Keratinocyte (primary cell): Measurements from ENCODE around the gene PTGR3. TPM values are rescaled to one million over a fixed set of nuclear protein-coding genes. Genes with fewer than 3 reads are reported as not detected.

ENCODE experiments used
- DNase-seq: peaks from one replicate; pipeline ENCODE4 v3.0.0-alpha.2; 2011; ENCODE audit warnings: low read depth, missing footprints, low spot score
- FAIRE-seq: peaks from 2 replicates; lab custom pipeline; 2011; peaks lifted over from hg19 to GRCh38; lab: Jason Lieb, UNC
- H2AFZ ChIP-seq: 2 replicates; pipeline ENCODE4 v1.6.0; 2012; ENCODE audit warnings: low read length, control low read depth, inconsistent platforms; ENCODE audit not compliant: control insufficient read depth
- H3K27ac ChIP-seq: 2 replicates; pipeline ENCODE4 v1.5.1; 2011; ENCODE audit warnings: low read length; ENCODE audit not compliant: control insufficient read depth, insufficient read depth
- H3K27me3 ChIP-seq: 3 replicates; pipeline ENCODE4 v1.6.0; 2011; ENCODE audit warnings: low read length; ENCODE audit not compliant: control insufficient read depth, insufficient read depth; ENCODE audit errors: extremely low read depth
- H3K36me3 ChIP-seq, 2 experiments: 2 replicates in 1 of 2; 3 replicates in 1 of 2; pipeline ENCODE4 v1.5.1; 2011; ENCODE audit warnings: low read length in 2 of 2, mild to moderate bottlenecking in 1 of 2; ENCODE audit not compliant: control insufficient read depth in 2 of 2, insufficient read depth in 2 of 2; ENCODE audit errors: extremely low read depth in 1 of 2
- H3K4me1 ChIP-seq: 3 replicates; pipeline ENCODE4 v1.5.1; 2011; ENCODE audit warnings: low read length; ENCODE audit not compliant: control insufficient read depth, insufficient read depth; ENCODE audit errors: extremely low read depth
- H3K4me2 ChIP-seq: 3 replicates; pipeline ENCODE4 v1.6.0; 2011; ENCODE audit warnings: low read depth, low read length; ENCODE audit not compliant: control insufficient read depth, insufficient read depth; ENCODE audit errors: extremely low read depth
- H3K4me3 ChIP-seq, 3 experiments: fragments of 200-600 bp in 1 of 3; sonication (generic) in 1 of 3; 2 replicates in 2 of 3; 3 replicates in 1 of 3; pipeline ENCODE4 v1.5.1; 2011 to 2016; ENCODE audit warnings: low read length in 3 of 3, mild to moderate bottlenecking in 3 of 3, control low read depth in 2 of 3, inconsistent platforms in 1 of 3, low read depth in 1 of 3, mixed read lengths in 1 of 3, mixed run types in 1 of 3, moderate library complexity in 1 of 3; ENCODE audit not compliant: control insufficient read depth in 2 of 3, insufficient read depth in 2 of 3; ENCODE audit errors: extremely low read depth in 1 of 3
- H3K79me2 ChIP-seq: 2 replicates; pipeline ENCODE4 v1.6.0; 2012; ENCODE audit warnings: low read length; ENCODE audit not compliant: control insufficient read depth, insufficient read depth
- H3K9ac ChIP-seq: 3 replicates; pipeline ENCODE4 v1.6.0; 2011; ENCODE audit warnings: low read length; ENCODE audit not compliant: control insufficient read depth, insufficient read depth; ENCODE audit errors: extremely low read depth
- H3K9me1 ChIP-seq: 3 replicates; pipeline ENCODE4 v1.6.0; 2011; ENCODE audit warnings: low read length; ENCODE audit not compliant: control insufficient read depth, insufficient read depth; ENCODE audit errors: extremely low read depth
- H3K9me3 ChIP-seq: 2 replicates; pipeline ENCODE4 v1.5.1; 2012; ENCODE audit warnings: low read depth, low read length; ENCODE audit not compliant: control insufficient read depth
- H4K20me1 ChIP-seq: 3 replicates; pipeline ENCODE4 v1.6.0; 2011; ENCODE audit warnings: low read length; ENCODE audit not compliant: control insufficient read depth, insufficient read depth; ENCODE audit errors: extremely low read depth
- CTCF ChIP-seq, 3 experiments: IDR thresholded peaks in 1 of 3; conservative IDR thresholded peaks in 1 of 3; optimal IDR thresholded peaks in 1 of 3; 2 replicates in 2 of 3; 3 replicates in 1 of 3; pipeline versions ENCODE3 to v1.5.1; 2011; ENCODE audit warnings: low read length in 3 of 3, mild to moderate bottlenecking in 3 of 3, moderate library complexity in 2 of 3, control low read depth in 1 of 3, inconsistent platforms in 1 of 3; ENCODE audit not compliant: insufficient read depth in 2 of 3; ENCODE audit errors: extremely low read depth in 1 of 3
- EZH2 ChIP-seq: IDR thresholded peaks from one replicate; pipeline ENCODE4 v1.6.1; 2012; ENCODE audit warnings: inconsistent platforms, mild to moderate bottlenecking, low read length, moderate library complexity
- dilution Hi-C: fragments of 300-500 bp; cut with MboI; formaldehyde crosslinking; loops from one replicate; pipeline ENCODE4 v1.7.0; 2020; ENCODE audit warnings: low sequenced_read_pairs; ENCODE audit not compliant: extremely low pct_ligation_motif_present
- polyA plus RNA-seq, 5 experiments: library from polyadenylated mRNA; depleted of rRNA in 3 of 5; stranded (reverse) in 3 of 5; stranded (forward) in 1 of 5; unstranded in 1 of 5; fragments of >200 nt; gene quantifications; 1 replicate in 1 of 5; 2 replicates in 3 of 5; 3 replicates in 1 of 5; pipeline versions ENCODE4 v1.2.1 to v1.2.3, GENCODE V29; 2011 to 2012; ENCODE audit warnings: missing spikeins in 2 of 5, low read depth in 1 of 5, low replicate concordance in 1 of 5

The PTGR3 gene
- polyA plus RNA-seq, 1 donor (not counting 4 experiments of a cell fraction or from before 2014, with no cell fraction given): 25.2 TPM

- Histone ChIP-seq H3K9ac (peak overlapping the region; percentile 81), H3K9me3 (no peaks in the 10 kb centered on the region), H4K20me1 (no peaks in the 10 kb centered on the region), H3K27ac (peak overlapping the region; percentile 82), H3K79me2 (peaks cover 25% of the 10 kb centered on the region), H3K4me1 (peaks cover 19% of the 10 kb centered on the region), H3K36me3 (no peaks in the 10 kb centered on the region), H3K4me2 (peak overlapping the region; percentile 78), H3K27me3 (no peaks in the 10 kb centered on the region), H3K4me3 (peak overlapping the region; percentile 74 to 91 (median 85)), H3K9me1 (no peaks in the 10 kb centered on the region), H2AFZ (peak overlapping the region; percentile 86)
- dilution Hi-C loops: no loop called here
- no peak for FAIRE-seq
- no peak for DNase-seq
- TF ChIP-seq EZH2: no peak
- TF ChIP-seq CTCF (optimal IDR thresholded peaks at IDR 0.05 in 1 of 3, IDR thresholded peaks at IDR 0.05 in 1 of 3, conservative IDR thresholded peaks at IDR 0.05 in 1 of 3; ENCODE audit: extremely low read depth in 1 of 3, insufficient read depth in 2 of 3, low read length in 3 of 3): no peak
These were observed 2.2 kb upstream of the PTGR3 start for GRCh38 chr18:75211002-75211621.

GRCh38 chr18:75210274-75211001, 1.5 kb upstream of the PTGR3 start, which contains the start of gene TSHZ1:
TSS of gene TSHZ1 (plus strand) at chr18:75210797. CDS start at chr18:75211877, 1,080 bp downstream.
- dilution Hi-C loops: no loop called here
- peak within 1 kb of the TSS; percentile 74 to 91 (median 85) for H3K4me3 ChIP-seq
- peaks cover 32% of the 10 kb centered on the region for H3K79me2 ChIP-seq
- H3K4me1 ChIP-seq: peaks cover 19% of the 10 kb centered on the region
- TF ChIP-seq CTCF (optimal IDR thresholded peaks at IDR 0.05 in 1 of 3, IDR thresholded peaks at IDR 0.05 in 1 of 3, conservative IDR thresholded peaks at IDR 0.05 in 1 of 3; ENCODE audit: extremely low read depth in 1 of 3, insufficient read depth in 2 of 3, low read length in 3 of 3): no peak
- no peak for TF ChIP-seq EZH2
- FAIRE-seq: peak; percentile 87
- H3K9me3 ChIP-seq: no peaks in the 10 kb centered on the region
- no peaks in the 10 kb centered on the region for H3K27me3 ChIP-seq
- no peaks in the 10 kb centered on the region for H3K9me1 ChIP-seq
- H3K27ac ChIP-seq: peak within 1 kb of the TSS; percentile 82
- peak within 1 kb of the TSS; percentile 78 for H3K4me2 ChIP-seq
- H2AFZ ChIP-seq: peak within 1 kb of the TSS; percentile 86
- H4K20me1 ChIP-seq: no peaks in the 10 kb centered on the region
- peak within 1 kb of the TSS; percentile 81 for H3K9ac ChIP-seq
- DNase-seq: peak; percentile 48
- no peaks in the 10 kb centered on the region for H3K36me3 ChIP-seq
